T follicular helper cell (primary cell): ENCODE results near the gene MRPL37.
"Not testable (repeated sequence)": the region's sequence is repeated elsewhere in the genome, so short reads cannot be mapped to it uniquely, and the experiment has no call there.

ENCODE experiments used
- DNase-seq: peaks from one replicate; pipeline ENCODE4 v3.0.0-alpha.2; 2020; ENCODE audit warnings: low read depth

Gene MRPL37

DNA sequence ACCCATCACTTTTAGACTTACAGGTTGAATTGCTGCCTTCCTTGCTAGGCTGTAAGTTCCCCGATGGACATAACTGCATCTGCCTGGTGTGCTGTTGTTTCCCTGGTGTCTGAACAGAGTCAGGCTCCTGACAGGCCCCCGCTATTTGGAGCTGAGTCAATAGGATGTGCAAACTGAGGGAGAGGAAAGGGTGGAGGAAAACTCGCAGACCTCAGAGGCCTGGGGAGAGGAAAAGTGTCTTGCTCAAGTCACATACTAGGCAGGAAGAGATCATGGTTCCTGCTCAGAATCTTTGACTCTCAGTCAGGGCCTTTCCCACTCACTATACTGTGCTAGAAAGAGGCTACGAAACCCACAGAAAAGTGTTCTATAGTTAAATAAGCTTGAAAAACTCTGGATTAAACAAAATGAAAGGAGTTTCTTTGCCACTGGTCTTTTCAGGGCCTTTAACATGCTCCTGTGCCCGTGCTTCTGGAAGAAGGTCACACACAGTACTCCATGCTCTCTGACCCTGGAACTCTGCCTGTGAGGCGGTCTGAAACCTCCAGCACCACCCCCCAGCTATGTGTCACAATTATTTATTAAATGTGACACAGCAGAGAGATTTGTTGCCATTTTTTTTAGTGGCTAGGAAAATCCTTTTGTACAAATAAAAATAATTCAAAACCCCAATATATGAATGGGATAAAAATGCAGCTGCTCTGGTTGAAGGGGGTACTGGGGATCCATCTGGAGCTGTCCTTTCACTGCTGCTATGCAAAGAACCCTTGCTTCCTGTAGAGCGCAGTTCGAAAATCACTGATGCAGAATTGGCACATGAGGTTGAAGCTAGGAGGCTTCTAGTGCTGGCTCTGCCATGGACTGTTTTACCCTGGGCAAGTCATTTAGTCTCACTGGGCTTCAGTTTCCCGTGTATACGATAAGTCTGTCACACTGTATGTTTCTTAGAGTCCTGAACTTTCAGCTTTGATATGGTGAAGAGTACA is 27.1 kb upstream of the MRPL37 start:
- DNase-seq: no peak

DNA sequence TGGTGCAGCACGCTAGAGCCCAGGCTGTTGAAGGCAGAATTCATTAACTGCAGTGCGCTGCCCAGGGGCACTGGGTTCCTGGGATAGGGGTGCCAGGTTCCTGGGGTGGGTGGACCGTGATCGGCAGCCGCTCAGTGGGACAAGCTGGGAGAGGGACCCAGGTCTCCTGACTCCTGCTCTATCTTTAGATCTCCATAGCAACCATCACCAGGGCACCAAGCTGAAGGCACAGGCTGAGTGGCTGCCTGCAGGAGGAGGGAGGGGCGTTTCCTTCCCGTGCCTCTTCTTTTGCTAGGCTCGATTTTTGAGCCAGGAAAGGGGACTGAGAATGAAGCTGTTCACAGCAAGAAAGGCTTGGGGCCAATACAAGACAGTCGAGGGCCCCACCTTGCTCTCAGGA is 26.3 kb upstream of the MRPL37 start:
- DNase-seq: no peak

DNA sequence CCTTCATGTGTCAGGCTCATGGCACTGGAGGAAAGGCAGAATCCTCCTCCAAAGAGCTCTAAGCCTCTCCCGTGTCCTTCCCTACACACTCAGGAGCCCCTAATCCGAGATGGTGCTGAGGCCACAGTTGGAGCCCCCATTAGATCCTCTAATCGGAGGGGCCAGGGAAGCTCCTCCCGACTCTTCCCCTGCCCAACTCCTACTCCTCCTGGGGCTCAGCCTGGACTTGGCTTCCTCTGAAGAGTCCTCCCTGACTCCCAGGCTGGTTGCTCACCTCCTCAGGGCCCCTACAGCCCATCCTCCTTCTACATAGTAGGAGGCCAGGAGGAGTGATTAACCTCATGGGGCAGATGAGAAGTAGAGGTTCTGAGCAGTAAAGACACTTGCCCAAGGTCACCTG is 25.9 kb upstream of the MRPL37 start:
- DNase-seq: no peak

DNA sequence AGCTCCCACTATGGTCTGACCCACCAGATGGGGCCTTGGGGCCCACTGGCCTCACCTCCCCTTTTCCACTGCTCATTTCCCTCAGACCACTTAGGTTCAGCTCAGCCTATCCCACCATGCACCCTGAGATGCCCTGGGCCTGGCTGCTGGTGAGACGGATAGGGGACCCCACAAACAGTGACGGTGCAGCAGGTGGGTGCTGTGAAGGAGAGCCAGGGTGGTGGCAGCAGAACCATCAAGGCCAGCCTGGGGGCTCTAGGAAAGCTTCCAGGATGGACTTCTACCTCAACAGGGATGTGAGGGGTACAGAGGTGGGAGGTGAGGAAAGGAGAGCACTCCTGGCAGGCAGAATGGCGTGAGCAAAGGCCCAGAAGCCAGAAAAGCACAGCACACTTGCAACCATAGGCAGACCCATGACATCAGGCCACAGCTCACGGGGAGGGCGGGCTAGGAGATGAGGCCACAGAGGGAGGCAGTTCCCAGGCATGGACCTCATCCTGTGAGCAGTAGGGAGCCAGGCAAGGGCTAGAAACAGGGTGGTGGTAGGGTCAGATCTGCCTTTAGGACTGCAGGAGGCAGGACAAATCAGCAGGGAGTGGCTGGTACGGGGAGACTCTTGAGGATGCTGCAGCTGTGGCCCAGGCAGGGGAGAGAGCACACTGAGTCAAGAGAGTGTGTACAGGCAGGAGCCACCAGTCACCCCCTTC is 23.2 kb upstream of the MRPL37 start:
- no peak for DNase-seq

DNA sequence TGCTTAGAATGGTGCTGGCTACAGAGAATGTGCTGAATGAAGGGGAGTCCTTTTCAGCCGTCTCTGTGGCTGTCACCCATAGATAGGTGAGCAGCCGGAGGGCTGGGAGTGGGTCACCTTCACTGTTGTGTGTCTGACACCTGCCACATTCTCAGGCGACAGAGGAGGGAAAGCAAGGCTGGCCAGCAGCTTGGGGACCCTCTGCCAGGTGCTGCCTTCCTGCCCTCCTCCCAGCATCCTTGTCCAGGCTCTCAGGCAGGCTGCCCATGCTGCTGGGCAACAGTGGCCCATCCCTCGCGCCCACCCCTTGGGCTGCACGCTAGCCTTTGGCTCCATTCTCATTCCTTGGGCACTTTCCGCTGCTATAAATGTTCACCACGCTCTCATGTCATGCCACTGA is 22.2 kb upstream of the MRPL37 start:
- no peak for DNase-seq

DNA sequence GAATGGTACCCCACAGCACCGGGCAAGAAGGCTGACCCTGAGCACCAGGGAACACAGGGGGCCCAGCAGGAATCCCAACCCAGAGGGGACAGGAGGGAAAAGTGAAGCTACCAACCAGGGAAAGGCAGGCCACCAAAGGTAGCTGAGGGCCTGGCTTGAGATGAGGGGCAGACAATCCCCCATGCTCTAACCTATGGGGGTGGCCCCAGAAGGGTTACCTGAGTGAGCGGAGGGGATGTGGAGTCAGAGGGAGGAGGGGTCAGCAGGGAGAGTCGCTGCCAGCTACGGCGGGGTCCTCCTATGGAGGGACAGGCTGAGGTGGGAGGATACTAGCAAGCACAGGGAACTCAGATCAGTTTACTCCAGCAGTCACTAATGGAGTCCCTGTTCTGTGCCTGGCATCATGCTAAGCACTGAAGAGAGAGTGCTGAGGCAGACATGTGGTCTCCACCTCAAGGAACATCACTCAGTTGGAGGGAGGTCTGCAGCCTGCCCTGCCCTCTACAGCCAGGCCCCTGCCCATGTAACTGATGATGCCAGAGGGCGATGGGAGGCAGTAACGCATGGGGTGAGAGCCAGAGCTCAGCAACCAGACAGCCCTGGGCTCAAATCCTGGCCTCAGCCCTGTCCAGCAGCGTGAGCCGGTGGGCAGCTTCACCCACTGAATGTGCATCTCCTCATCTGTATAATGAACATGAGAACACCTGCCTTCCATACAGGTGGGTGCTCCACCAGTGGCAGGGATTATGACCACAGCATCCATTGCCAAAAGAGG is 21.5 kb upstream of the MRPL37 start:
- DNase-seq: no peak

DNA sequence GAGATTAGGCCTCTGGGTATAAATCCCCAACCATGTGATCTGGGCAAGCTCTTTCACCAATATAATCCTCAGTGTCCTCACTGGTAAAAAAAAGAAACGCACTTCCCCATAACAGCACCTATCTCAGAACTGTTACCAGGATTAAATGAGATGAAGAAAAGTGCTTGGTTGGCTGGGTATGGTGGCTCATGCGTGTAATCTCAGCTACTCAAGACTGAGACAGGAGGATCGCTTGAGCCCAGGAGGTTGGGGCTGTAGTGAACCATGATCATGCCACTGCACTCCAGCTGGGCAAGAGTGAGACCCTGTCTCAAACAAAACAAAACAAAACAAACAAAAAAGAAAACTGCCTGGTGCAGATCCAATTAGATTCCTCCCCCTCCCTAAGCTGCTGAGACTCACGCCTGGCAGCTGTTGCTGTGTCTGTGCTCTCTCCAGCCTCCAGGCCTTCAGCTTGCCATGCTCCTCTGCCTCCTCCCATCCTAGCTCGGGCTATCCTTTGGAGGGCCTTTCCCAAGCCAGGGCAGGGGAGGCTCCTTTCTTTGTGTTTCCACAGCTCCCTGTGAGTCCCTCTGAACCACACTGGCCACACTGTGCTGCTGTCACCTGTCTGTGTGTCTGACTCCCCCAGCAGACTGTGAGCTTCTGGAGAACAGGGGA is 19.1 kb upstream of the MRPL37 start:
- no peak for DNase-seq

DNA sequence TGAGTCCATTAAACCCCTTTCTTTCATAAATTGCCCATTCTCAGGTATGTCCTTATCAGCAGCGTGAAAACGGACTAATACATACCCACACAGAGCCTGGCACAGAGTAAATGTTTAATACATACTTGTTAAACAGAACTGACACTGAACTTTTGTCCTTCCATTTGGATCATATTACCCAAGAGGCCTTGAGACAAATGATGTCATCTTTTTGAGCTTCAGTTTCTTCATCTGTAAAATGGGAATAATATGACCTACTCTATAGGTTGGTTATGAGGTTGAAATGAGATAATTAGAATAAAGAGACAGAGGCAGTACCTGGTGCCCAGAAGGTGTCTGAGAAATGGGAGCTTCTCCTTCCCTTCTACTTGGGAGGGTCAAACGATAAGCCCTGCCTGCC is 13.9 kb upstream of the MRPL37 start:
- DNase-seq: no peak

DNA sequence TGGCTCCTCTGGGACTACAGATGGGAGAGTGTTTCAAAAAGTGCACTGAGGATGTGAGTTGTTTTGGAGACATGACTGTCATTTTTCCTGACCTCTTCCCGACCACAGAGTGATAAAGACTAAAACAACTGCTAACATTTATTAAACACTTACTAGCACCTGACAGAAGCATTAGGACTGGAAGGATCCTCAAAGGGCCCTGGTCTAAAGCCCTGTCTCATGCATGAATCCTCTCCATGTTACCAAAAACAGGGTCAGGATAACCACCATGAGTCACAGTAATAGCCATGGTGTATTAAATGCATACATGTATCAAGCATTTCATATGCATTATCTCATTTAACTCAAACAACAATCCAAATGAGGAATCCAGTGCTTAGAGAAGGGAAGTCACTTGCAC is 11.7 kb upstream of the MRPL37 start:
- DNase-seq: no peak

DNA sequence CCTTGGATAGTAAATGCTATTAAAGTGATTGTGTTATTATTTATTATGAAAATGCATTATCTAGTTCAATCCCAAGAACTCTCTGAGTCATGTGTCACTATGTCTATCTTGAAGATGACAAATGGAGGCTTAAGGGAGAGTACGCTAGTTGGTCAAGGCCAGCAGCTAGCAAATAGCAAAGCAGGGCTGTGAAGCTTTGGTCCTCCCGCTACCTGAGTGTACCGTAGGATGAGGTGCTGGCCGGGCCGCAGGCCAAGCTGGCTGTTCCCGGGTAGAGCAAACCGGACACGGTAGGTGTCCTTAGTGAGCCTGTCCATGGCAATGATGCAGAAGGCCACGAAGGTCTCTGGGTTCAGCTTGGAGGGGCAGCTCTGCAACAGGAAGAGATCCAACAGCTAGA is 9.4 kb upstream of the MRPL37 start:
- DNase-seq: no peak

DNA sequence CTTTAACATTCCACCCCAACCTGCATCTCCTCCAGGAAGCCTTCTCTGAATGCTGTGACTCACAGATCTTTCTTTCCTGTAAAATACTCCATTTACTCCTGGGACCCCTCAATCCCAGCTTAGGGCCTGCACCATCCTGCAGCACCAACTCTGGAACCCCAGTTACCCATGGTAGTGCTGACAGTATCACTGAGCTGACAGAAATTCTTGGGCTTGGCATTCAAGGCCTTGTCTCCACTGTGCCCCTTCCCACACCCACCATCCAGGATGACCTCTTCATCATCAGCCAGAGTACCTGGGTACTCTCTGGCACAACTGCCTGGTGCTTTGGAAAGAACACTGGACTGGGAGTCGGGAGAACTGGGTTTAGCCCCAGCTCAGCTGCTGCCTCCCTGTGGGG is 8.4 kb upstream of the MRPL37 start:
- no peak for DNase-seq

DNA sequence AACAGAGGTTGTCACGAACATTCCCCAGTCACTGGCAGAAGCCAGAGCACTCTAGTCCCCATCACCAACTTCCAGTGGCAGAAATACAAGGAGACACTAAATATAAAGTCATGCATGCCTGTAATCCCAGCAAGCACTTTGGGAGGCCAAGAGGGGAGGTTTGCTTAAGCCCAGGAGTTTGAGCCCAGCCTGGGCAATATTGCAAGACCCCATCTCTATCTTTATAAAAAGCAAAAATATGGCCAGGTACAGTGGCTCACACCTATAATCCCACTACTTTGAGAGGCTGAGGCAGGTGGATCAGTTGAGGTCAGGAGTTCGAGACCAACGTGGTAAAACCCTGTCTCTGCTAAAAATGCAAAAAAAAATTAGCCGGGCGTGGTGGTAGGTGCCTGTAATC is 6.5 kb upstream of the MRPL37 start:
- DNase-seq: no peak

DNA sequence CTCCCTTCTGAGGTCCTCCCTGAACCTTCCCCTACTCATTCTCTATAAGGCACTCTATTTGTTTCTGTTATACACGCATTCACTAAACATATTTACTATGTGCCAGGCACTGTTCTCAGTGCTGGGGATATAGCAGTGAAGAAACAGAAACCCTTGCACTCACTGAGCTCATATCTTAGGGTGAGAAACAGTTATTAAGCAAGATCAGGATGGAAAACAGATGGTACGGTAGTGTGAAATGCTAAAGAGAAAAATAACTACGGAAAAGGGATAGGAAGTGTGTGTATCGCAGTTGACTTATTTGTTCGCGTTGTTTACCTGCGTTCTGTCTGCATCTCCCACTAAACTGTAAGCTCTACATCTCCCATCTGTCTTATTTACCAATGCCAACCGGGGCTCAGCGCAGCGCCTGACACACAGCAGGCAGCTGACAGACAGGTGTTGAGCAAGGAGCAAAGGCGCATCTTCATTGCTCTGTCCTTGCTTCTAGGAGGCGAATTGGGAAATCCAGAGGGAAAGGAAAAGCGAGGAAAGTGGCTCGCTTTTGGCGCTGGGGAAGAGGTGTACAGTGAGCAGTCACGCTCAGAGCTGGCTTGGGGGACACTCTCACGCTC is 709 bp upstream of the MRPL37 start:
- DNase-seq: no peak

DNA sequence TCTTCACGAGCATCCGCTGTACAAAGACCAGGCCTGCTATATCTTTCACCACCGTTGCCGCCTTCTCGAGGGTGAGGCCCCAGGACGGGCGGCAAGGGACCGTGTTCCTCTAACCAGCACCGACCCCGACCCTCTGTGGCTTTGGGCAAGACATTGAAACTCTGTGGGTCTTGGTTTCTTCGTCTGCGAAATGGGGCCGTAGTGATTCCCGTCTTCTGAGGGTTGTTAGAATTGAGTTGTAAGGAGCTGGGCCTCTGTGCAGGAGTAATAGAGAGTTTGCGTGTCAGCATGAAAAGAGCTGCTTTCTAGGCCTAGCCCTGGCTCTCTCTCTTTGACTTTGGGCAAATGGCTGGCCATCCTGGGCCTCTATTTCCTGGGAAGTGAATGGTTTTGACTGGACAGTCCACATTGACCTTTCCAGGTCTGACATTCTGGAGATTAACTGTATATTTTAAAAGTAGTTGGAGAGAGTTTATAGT is 591 bp downstream of the MRPL37 start:
- DNase-seq: no peak

DNA sequence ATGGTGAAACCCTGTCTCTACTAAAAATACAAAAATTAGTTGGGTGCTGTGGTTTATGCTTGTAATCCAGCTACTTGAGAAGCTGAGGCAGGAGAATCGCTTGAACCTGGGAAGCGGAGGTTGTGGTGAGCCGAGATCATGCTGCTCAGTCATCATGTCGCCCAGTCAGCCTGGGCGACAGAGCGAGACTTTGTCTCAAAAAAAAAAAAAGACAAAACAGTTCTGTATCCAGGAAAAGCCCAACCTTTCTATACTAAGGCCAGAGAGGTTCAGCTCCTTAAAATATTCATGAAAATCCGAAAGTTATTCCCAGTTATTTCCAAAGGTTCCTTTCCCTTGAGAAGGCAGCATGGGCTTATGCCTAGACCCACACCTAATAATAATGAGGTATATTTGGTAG is 4.2 kb downstream of the MRPL37 start:
- no peak for DNase-seq

DNA sequence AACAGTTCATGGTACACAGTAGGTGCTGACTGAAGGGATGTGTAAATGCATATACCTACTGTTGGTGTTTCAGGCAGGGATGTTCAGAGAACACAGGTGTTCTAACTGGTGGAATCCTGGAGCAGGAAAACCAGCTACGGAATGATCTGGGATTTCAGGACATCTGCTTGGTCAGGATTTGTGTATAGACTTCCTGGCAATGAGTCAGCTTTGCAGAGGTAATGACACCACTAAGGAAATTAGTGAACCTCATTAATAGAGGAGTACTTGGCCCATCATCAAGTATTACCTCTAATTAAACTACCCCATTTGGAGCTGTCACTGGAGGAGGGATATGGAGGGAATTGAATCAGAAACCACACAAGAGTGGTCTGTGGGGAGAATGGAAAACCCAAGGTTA is 7.3 kb downstream of the MRPL37 start:
- DNase-seq: no peak

DNA sequence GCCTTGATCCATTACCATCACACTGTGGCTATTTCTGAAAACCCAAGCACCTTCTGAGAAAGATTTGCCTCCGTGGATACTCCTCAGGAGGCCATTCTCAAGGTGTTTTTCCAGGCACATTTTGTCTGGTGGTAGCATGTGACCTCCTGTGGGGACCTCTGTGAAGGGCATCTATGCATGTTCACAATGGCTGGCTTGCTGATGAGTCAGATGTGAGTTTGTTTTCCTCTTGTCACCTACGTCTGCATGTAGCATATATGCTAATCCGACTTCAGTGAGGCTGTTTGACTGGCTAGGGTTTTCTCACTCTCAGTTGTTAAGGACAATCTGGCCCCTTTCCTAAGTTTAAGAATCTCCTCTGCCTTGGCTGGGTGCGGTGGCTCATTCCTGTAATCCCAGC is 7.9 kb downstream of the MRPL37 start:
- DNase-seq: not testable (repeated sequence)

DNA sequence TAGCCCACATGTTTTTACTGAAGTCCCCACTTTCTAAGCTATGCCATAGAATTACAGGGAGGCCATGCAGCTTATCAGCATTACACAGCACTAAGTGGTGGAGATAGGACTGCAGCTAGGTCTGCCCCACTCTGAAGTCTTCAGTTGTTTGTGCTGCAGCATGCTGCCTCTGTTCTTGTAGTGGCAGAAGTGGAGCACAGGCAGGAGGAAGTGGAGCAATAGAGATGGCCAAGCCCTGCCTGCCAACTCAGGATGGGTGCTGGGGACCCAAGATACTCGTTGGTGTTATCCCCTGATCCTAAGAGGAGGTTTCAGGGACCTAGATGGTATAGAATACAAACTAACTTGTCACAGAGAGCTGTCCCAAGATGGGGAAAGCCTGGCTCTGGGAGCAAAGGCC is 12.9 kb downstream of the MRPL37 start:
- DNase-seq: no peak

DNA sequence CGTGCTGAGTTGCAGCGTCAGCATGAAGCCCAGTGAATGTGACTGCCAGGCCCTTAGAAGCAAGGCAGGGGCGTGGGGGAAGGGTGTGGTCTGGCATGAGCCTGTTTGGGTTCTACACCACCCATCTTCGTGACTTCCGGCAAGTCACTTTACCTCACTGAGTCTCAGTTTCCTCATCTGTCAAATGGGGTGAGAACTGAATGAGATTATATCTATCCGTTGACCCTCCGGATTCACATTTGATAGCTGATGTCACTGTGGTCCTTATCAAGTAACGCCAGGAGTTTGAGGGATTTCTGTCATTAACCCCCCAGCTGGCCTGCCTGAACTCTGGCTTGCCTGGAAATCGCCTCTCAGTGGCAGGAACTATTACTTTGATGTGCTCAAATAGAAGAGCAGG is 15.6 kb downstream of the MRPL37 start:
- DNase-seq: no peak

DNA sequence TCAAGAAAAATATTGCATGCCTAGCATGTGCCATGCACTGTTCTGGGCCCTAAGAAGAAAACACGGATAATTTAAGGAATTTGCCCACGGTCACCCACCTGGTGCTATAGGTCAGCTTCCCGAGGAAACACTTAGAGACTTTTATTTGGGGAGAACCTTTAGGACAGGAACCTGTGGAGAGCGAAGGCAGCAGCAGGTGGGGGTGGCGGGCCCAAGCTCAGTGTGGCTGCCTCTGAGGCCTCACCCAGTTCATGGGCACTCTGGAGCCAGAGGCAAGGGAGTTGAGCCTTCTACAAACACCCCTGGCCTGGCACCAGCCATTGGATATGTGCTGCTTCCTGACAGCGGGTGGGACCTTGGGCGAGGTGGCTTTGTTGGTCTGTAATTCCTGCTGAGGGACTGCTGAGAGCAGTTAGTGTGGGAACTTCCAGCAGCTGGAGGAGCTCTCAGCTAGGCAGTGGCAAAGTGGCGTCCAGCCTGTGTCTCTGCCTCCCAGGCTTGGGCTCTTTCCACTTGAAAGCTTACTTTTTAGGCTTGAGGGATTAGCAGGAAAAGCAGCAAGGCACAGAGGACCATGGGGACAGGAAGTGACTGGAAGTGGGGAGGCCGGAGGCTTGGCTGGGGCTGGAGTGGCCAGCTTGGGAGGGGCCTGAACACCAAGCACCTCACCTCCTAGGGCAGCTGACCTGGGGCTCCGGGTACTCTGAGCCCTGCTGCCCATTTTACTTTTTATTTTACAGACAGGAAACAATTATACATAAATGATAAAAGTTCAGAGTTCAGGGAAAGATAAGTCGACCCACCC is 19.1 kb downstream of the MRPL37 start:
- no peak for DNase-seq

DNA sequence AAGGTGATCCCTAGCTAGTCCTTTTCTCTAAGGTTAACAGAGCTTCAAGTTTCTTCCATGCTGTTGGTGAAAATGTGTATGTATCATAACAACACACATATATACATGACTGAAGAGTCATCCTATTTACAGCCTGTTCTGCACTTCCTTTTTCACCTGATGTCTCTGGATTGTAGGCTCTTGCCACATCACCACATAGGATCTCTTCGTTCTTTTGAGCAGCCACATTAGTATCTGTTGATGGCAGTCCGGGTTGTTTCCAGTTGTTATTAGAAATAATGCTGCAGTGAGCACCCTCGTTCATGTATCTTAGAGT is 19.7 kb downstream of the MRPL37 start:
- DNase-seq: no peak
